CD4-positive, alpha-beta T cell treated with Interleukin-1 beta for 1 hour (primary cell): ENCODE results near the gene XKR7.

Source experiments
- DNase-seq, 2 donors: peaks; one replicate each; pipeline ENCODE4 v3.0.0-alpha.2; 2020 to 2022

The XKR7 gene

DNA sequence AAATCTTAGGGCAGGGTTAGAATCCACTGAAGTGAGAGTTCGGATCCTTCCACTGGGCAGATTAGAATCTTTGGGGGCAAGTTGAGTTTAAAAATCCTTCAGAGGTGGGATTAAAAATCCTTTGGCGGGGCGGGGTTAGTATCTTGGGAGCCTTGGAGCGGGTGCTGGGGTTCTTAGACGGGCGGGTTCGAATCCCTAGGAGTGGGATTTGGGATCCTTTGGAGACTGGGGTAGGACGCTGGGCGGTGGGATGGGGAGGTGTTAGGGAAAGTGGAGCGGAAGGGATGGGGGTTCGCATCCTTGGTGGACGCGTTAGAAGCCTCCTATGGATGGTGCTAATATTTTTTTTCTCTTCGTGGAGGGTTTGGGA, 83.8 kb downstream of the XKR7 start:
- no peak for DNase-seq

DNA sequence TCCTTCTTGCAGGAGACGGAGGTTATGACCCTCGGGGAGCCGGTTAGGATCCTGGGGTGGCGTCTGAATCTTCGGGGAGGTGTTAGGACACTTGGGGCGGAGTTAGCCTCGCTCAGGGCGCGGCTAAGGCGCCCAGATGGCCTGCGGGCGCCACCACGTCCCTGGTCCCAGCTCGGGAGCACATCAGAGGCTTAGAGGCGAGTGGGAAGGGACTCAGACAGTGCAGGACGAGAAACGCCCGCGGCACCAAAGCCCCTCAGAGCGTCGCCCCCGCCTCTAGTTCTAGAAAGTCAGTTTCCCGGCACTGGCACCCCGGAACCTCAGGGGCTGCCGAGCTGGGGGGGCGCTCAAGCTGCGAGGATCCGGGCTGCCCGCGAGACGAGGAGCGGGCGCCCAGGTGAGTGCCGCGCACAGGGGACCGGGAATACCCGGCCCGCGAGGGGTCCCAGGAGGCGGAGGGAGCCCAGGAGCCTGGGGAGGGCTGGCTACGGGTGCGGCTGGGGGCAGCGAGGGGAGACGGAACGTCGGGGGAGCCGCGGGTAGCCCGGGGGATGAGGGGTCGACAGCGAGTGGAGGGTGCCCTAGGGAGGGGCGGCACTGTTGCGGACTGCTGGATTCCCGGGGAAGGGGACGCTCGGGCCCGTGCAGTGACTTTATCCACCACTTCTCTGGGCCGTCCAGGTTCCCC, 84.3 kb downstream of the XKR7 start, which contains the start of gene HCK:
HCK (plus strand) TSS at position 153 of the 688 bp plus-strand sequence.
- peak in 1 of 2 donors; percentile 68 for DNase-seq

DNA sequence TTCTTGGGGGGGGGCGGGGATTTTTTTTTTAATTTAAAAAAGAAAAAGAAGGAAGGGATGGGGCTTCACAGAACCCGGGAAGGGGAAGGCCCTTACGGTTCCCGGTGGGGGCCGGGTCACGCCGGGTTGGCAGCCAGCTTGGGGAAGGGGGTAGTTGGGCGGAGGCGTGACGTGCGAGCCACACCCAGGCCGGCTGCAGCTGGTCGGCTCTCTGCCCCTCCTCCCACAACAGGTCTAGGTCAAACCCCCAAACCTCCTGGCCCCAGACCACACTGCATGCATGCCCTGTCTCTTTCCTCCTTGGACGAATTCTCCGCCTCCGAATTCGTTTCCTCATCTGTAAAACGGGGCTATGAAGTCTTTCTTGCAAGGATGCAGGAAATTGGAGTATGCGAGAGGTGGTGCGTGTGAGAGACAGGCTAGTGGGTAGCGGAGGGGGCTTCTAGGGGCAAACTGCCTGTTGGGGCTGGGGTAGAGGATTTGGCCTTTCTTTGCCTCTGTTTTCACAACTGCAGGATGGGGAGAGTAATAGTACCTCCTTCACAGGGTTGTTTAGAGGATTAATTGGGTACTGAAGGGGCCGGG, 84.9 kb downstream of the XKR7 start:
- peak; percentile 28 to 85 for DNase-seq
